AG20443 (cell line): ENCODE data around the gene MVD.

Experiments used
- DNase-seq: peaks from one replicate; pipeline ENCODE4 v3.0.0; 2012; ENCODE audit warnings: low spot score, mixed read lengths

Gene MVD

DNA sequence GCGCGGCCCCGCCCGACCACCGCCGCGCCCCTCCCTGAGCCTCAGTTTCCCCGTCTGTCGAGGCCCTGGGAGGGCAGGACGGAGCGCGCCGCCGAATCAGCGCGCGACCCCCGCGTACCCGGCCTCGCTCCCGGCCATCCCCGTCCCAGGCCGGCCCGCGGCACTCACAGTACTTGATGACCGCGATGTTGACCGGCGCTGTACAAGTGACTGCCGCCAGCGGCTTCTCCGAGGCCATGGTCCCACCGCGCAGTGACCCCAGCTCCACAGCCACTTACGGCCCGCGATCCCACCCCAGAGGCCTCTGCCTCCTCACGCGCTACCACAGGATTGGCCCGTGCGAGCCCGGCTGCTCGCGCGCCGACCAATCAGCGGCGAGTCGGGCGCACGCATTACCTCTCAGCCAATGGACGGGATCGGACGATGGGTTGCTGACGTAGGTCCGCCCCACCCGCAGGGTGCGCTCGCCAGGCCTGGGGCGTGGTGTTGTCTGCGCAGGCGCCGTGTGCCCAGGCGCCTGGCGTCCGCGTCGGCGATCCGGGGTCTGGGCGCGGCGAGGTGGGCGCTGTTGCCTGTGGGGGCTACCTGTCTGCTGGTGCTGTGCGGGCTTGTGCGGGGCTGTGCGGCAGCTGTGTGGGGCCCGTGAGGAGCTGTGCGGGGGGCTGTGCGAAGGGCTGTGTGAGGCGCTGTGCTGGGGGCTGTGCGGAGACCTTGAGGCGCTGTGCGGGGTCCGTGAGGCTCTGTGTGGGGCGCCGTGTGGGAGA lies at the start of gene MVD:
MVD (minus strand) TSS at position 249 of the 764 bp plus-strand sequence; CDS start at position 238, 11 bp downstream.
- peak; percentile 100 for DNase-seq

DNA sequence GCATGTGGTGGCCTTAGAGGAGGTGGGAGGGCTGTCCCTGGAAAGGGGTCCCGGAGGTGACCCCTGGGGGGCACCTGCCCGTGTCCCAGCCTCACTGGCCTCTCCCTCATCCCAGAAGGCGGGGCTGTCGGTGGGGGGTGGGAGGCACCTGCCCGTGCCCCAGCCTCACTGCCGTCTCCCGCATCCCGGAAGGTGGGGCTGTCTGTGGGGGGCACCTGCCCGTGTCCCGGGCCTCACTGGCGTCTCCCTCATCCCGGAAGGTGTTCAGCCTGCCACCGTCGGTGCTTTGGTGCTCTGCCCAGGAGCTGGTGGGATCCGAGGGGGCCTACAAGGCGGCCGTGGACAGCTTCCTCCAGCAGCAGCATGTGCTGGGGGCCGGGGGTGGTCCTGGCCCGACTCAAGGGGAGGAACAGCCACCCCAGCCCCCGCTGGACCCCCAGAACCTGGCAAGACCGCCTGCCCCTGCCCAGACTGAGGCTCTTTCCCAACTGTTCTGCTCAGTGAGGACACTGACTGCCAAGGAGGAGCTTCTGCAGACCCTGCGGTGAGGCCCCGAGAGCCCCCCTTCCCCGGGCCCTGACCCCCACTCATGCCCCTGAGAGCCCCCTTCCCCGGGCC lies 49.6 kb upstream of the MVD start:
- DNase-seq: no peak

GRCh38 chr16:88711750-88712340 lies 49.0 kb upstream of the MVD start:
- DNase-seq: no peak

DNA sequence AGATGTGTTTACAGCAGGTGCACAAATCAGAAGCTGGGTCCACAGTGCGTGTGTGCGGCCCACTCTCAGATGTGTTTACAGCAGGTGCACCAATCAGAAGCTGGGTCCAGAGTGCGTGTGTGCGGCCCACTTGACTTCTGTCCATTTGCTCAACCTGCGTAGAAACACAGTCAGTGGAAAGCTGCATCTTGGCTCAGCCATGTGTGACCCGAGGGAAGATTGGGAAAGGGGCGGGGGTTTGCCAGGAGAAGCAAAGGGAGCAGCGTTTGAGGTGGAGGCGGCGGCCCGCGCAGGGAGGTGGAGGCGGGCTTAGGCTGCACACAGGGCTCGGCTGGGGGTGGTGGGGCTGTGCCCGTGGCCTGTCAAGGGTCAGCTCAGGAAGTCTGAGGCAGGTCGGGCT lies 47.7 kb upstream of the MVD start:
- no peak for DNase-seq

DNA sequence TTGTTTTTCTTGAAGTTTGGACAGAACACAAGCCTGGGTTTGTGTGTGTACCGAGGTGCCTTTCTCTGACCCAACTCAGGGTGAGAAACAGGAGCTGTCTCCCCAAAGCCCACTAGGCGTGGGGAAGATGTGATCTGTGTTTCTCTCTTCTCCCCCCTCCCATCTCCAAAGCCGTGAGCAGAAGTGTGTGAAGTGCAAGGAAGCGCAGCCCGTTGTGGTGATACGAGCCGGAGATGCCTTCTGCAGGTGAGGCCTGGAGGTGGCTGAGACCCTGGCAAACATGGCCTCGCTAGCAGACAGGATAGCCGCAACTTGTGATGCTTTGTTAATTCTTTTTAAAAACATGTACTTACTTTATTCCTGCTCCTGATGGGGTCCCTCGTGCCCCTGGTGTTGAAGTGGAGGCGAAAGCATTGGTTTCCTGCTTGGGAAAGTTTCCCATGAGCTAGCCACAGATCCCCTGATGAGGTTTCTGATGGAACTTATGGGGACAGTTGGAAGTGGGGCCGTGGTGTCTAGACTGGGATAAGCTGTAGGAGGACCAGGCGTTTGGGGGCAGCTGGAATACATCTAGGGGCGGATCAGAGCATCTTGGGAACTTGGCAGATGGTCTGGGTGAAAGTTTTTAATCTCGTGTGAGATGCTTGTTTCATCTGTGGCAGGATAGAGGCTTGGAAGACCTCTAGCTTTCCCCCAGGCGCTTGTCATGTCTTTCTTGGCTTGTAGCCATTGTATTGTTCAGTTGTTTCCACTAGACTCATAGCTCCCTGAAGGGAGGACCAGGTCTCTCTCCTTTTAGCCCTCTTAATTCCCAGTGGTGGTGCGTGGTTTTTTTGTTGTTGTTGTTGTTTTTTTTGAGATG lies 44.3 kb upstream of the MVD start:
- DNase-seq: no peak

GRCh38 chr16:88706229-88706964 lies 43.5 kb upstream of the MVD start, which contains the start of the genes CTU2 and RNF166:
Gene CTU2, plus strand, starts transcription at chr16:88706503. Its CDS starts 28 bp downstream, at chr16:88706531.
Gene RNF166, minus strand, starts transcription at chr16:88706408. Its CDS starts 83 bp downstream, at chr16:88706325.
- peak; percentile 99 for DNase-seq

DNA sequence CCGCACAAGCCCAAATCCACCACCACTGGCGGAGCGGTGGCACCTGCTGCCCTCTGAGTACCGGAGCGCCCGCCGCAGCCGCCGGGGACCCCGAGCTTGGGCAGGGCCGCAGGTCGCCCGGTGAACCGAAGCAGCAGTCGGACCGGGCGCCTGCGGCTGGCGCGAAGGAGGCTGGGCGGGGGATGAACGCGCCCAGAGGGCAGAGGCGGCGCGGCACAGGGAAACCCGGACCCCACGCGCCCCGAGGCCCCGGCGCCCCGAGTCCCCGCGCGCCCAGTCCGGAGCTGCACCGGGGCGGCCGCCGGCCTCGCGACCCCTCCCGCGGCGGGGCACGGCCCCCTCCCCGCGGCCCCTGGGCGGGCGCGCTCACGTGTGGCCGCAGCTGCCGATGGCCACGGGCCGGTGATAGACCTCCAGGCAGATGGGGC lies 42.9 kb upstream of the MVD start:
- peak; percentile 58 for DNase-seq

DNA sequence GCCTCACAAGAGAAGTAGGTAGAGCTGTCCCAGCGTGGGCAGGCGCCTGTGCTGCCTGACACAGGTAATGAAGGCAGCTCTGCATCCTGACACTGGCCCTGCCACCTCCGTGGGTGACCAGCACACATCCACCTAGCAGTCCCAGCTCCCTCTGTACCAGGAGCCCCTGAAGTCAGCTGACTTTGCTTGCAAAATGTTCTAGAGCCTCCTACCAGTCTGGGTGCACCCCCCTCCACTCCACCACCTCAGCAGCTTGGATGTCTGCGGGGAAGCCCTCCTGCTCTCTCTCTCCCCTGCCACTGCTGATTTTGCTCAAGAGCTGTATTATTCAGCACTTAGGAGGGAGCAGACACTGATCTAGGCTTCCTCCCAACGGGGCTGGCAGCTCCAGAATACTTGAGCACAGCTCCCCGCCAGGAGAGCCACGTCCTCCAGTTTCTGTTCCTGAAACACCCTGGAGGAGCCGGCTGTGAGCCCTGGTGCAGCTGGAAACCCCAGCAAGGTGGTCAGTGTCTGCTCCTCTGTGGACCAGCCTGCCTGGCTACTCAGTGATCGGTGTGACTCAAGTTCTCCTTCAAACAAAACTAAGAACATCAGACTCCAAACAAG lies 42.3 kb upstream of the MVD start:
- peak; percentile 46 for DNase-seq

- no peak for DNase-seq
These were observed 40.8 kb upstream of the MVD start for GRCh38 chr16:88703486-88704309.

GRCh38 chr16:88702371-88703210 lies 39.7 kb upstream of the MVD start:
- no peak for DNase-seq

DNA sequence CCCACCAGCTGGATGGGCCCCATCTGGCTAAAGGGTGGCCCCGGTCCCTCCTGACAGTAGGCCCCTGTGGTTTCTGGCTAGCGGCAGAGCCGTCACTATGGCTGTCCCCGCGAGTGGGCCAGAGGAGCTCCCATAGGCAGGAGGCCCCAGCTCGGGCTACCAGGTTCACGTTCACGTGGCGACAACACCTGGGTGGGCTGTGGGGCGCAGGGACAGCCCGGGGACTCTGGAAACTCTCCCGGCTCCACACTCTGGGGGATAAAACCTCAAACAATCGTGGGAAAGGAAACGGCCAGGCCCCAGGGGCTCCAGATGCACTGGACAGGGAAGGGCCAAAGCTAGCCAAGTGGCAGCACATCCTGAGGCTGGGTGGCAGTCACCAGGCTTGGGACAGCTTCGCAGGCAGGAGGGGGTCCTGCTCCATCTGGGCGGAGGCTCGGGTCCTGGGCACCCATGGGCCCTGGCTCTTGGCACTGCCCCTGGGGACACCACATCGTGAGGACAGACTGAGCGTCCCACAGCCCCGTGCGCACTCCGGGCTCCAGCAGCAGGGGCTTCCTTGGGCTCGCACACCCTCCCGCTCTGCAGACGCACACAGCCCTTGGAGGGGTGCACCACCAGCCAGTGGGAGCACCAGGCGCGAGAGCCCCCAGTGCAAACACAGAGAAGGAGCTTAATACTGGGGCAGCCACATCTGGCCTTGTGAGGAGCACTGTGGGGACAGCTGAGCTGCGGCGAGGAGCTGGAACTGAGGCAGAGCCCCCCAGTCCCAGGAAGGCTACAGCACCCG lies 38.9 kb upstream of the MVD start:
- no peak for DNase-seq

DNA sequence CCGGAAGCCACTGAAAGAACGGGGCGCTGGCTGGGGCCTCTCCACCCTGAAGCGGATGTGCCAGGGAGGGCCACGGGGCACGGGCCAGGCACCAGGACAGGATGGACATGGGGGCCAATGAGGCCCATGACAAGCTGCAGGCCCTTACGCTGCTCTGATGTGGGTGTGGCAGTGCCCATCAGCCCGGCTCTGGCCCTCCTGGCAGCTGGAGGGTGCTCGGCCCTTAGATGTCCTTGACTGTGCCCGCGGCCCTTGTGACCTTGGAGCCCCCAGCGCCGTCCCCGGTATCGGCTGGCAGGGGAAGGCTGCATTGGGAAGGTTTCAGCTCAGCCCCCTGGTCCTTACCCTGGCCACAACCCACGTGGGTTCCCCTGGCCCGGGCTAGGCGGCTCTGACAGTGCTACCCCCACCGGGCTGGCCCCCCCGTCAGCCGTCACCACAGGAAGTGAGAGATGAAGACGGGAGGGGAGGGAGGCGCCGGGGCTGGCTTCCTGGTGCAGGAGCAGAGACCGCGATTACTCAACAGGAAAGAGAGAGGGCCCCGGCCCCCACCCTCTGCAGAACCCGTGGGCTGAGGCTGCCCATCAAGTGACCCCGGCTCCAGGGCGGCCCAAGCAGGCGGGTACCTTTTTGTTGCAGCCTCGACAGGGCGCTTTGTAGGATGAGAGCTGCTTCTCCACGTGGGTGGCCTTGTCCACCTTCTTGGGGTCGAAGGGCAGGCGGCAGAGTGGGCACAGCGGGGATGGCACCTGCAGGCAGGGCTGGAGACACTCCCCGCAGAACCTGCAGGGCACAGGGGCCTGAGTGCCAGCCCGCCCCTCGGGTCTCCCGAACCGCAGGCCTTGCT lies 38.0 kb upstream of the MVD start:
- DNase-seq: peak; percentile 56

DNA sequence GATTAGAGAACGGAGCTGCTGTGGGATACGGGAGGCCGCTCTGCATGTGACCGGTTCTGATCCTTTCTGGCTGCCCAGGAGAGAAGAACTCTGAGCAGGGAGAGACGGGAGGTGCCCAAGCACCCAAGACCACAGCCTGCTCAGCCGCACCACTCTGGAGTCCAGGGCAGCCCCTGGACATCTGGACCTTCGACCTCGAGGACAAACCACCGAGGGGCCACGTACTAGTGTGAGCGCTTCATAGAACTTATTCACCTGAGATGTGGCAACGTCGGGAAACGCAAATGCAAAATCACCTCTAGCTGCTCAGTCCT lies 37.4 kb upstream of the MVD start:
- no peak for DNase-seq

- DNase-seq: no peak
These were observed 36.3 kb upstream of the MVD start for GRCh38 chr16:88699180-88699579.

DNA sequence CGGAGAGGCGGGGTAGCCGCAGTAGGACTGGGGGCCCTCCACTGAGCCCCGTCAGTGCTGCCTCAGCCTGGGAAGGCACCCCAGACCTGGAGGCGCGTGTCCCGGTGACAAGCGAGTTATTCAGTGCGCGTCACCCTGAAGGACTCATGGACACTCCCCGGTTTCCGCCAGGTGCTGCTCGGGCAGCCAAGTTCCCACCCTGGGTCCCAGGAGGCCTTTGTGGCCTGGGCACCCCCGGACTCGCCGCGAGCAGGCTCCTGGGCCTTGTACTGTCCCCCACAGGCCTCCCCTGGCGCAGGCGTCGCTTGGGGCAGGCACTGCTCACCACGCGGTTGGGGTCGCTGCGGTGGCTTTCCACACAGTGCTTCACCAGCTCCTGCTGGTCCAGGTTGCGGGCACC lies 35.8 kb upstream of the MVD start:
- no peak for DNase-seq

- DNase-seq: no peak
These were observed 35.1 kb upstream of the MVD start for GRCh38 chr16:88697831-88698615.
